Ascending aorta (tissue), 2 donors: ENCODE measurements around the gene COMMD1. TPM values are rescaled to one million over a fixed set of nuclear protein-coding genes. Genes with fewer than 3 reads are reported as not detected.

ENCODE experiments used
- DNase-seq, 2 donors: peaks; one replicate each; pipeline ENCODE4 v3.0.0-alpha.2; 2019; ENCODE audit warnings: low spot score in 2 of 2
- H3K27ac ChIP-seq, 2 donors: fragments of 200-600 bp; sonication (generic); one replicate each; pipeline ENCODE4 v1.5.1; 2016 to 2017; ENCODE audit warnings: mild to moderate bottlenecking in 1 of 2
- H3K27me3 ChIP-seq: fragments of 200-600 bp; sonication (generic); one replicate; pipeline ENCODE4 v1.5.1; 2017
- H3K36me3 ChIP-seq, 2 donors: fragments of 200-600 bp; sonication (generic); one replicate each; pipeline ENCODE4 v1.5.1; 2016
- H3K4me1 ChIP-seq, 2 donors: fragments of 200-600 bp; sonication (generic); one replicate each; pipeline ENCODE4 v1.5.1; 2016 to 2017; ENCODE audit warnings: mild to moderate bottlenecking in 1 of 2
- H3K4me3 ChIP-seq, 2 donors: fragments of 200-600 bp; sonication (generic); one replicate each; pipeline ENCODE4 v1.5.1; 2016 to 2017; ENCODE audit warnings: mild to moderate bottlenecking in 1 of 2
- H3K9me3 ChIP-seq, 2 donors: fragments of 200-600 bp; sonication (generic); one replicate each; pipeline ENCODE4 v1.5.1; 2016
- intact Hi-C: fragments of 100-400 bp; cut with DNase I; formaldehyde crosslinking; loops from one replicate; pipeline ENCODE4 v1.15.1; 2023
- total RNA-seq: library from RNA; depleted of rRNA; stranded (reverse); fragments of >200 nt; gene quantifications from one replicate; pipeline ENCODE4 v1.1.0, GENCODE V29; 2016
- TF ChIP-seq, protein P1 (sequence below), 3 experiments: fragments of 200-600 bp in 2 of 3; fragments of 450-650 bp in 1 of 3; sonication (generic) in 2 of 3; IDR thresholded peaks; one replicate each; pipeline ENCODE4 v1.5.1; 2016 to 2019; ENCODE audit warnings: antibody characterized with exemption in 3 of 3, mild to moderate bottlenecking in 1 of 3, moderate library complexity in 1 of 3

COMMD1 gene
- total RNA-seq, 1 donor from 2014 or later: 31.8 TPM

DNA sequence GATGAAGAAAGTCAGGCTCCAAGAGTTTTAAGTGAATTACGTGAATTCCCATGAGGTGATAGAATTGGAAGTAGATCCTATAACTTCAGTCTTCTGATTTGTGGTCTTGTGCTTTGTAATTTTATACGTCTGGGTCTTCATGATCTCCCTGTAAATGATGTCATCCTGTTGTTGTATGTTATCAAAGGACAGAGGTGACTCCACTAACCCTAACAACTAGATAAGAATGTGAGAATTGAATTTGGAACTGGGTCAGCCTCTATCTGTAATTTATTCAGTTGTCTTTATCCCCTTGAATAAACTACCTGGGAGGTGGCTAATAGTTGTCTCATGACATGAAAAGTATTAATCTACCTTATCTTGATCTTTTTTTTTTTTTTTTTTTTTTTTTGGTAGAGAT lies 204.1 kb downstream of the COMMD1 start:
- Histone ChIP-seq H3K9me3 (no peaks in the 10 kb centered on the region), H3K27ac (no peak overlapping the region), H3K36me3 (no peaks in the 10 kb centered on the region), H3K4me3 (no peak overlapping the region), H3K27me3 (no peaks in the 10 kb centered on the region), H3K4me1 (no peaks in the 10 kb centered on the region)
- DNase-seq: no peak
- TF ChIP-seq, protein P1, sequence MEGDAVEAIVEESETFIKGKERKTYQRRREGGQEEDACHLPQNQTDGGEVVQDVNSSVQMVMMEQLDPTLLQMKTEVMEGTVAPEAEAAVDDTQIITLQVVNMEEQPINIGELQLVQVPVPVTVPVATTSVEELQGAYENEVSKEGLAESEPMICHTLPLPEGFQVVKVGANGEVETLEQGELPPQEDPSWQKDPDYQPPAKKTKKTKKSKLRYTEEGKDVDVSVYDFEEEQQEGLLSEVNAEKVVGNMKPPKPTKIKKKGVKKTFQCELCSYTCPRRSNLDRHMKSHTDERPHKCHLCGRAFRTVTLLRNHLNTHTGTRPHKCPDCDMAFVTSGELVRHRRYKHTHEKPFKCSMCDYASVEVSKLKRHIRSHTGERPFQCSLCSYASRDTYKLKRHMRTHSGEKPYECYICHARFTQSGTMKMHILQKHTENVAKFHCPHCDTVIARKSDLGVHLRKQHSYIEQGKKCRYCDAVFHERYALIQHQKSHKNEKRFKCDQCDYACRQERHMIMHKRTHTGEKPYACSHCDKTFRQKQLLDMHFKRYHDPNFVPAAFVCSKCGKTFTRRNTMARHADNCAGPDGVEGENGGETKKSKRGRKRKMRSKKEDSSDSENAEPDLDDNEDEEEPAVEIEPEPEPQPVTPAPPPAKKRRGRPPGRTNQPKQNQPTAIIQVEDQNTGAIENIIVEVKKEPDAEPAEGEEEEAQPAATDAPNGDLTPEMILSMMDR (IDR thresholded peaks at IDR 0.05): no peak
- intact Hi-C loops: no loop called here

DNA sequence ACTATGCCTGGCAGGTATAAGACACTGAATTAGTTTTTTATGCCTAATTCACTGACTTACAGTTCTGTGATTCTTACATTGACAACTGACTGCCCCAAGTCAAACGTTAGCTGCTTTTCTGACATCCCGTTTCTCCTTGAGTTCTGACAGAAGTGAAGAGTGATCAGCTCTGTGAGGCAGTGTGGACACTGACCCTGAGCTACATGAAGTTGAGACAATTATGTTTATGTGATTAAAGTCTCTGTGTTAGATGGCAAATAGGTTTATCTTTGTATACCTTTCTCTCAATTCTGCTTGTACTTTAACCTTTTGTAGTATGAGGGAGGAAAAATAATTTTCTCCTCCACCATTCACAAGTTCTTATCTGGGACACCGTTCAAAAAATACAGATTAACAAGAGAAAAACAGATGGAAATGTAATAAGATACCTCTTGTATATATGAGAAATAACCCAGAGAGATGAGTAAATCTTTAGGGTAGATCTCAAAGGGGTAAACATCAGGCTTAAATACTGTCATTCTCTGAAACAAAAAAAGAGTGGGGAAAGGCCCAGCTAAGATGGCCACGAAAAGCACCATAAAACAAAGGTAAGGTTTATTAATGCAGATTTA lies 205.0 kb downstream of the COMMD1 start:
- H3K9me3 ChIP-seq: no peaks in the 10 kb centered on the region
- TF ChIP-seq, protein P1 (IDR thresholded peaks at IDR 0.05): no peak
- intact Hi-C loops: no loop called here
- H3K27me3 ChIP-seq: no peaks in the 10 kb centered on the region
- no peak overlapping the region for H3K27ac ChIP-seq
- no peak overlapping the region for H3K4me3 ChIP-seq
- DNase-seq: no peak
- H3K4me1 ChIP-seq: no peaks in the 10 kb centered on the region
- H3K36me3 ChIP-seq: no peaks in the 10 kb centered on the region

DNA sequence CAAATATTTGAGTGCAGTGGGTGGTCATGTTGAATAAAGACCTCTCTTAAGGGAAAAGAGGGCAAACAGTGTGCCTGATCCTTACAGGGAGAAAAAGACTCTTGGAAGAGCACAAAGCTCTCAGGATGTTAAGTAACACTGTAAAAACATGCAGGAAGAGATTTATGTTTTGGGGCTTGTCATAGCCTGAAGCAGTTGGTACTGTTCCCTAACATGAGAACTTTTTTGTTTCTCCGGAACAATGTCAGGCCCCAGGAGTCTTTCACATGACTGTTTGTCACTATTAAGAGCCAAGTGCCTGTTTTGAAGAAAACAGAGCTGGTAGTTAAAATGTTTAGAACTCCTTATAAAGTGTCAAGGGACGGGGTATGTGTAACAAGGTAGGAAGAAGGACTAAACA lies 206.7 kb downstream of the COMMD1 start:
- Histone ChIP-seq H3K27ac (peak overlapping the region; percentile 39 to 44), H3K4me1 (no peaks in the 10 kb centered on the region), H3K4me3 (no peak overlapping the region), H3K9me3 (no peaks in the 10 kb centered on the region), H3K36me3 (no peaks in the 10 kb centered on the region), H3K27me3 (no peaks in the 10 kb centered on the region)
- intact Hi-C loops: no loop called here
- no peak for DNase-seq
- TF ChIP-seq, protein P1 (IDR thresholded peaks at IDR 0.05): no peak

DNA sequence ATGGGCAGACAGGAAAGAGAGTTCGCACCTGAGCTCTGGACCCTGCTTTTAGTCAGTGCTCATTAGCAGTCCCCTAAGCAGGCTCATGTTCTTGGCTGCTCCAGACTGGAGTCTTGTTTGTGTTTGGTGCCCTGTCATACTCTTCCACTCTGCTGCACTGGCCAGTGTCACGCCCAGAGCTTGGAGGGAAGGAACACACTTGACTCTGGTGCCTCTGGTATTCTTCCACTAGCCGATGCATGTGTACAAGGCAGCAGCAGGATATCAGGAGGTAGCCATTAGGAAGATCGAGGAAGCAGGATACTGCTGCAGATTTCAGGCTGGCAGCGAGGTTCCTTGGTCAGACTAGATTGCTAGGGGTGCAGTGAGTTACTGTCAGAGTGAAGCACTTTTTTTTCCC lies 209.1 kb downstream of the COMMD1 start:
- no peaks in the 10 kb centered on the region for H3K27me3 ChIP-seq
- TF ChIP-seq, protein P1 (IDR thresholded peaks at IDR 0.05): no peak
- DNase-seq: no peak
- H3K36me3 ChIP-seq: no peaks in the 10 kb centered on the region
- no peak overlapping the region for H3K4me3 ChIP-seq
- intact Hi-C loops: no loop called here
- no peak overlapping the region for H3K27ac ChIP-seq
- no peaks in the 10 kb centered on the region for H3K9me3 ChIP-seq
- H3K4me1 ChIP-seq: no peaks in the 10 kb centered on the region

DNA sequence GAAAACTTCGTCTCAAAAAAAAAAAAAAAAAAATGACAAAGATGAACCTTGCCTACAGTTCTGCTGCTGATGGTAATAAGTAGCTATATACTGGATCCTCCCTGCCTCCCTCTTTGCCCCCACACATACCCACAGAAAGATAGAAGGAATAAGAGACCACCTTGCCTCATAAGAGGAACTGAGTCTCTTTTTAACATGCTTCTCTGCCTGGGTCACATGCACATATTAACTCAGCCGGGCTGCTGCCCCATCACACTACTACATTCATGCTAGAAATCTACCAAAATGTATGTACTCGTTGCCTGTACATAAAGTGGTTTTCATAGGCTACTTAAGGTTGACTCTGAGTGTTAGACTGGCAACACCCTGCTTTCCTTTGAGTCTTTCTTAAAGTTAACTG lies 211.5 kb downstream of the COMMD1 start:
- TF ChIP-seq, protein P1 (IDR thresholded peaks at IDR 0.05): no peak
- H3K27me3 ChIP-seq: no peaks in the 10 kb centered on the region
- intact Hi-C loops: no loop called here
- no peak overlapping the region for H3K4me3 ChIP-seq
- H3K4me1 ChIP-seq: no peaks in the 10 kb centered on the region
- H3K9me3 ChIP-seq: no peaks in the 10 kb centered on the region
- DNase-seq: no peak
- no peaks in the 10 kb centered on the region for H3K36me3 ChIP-seq
- H3K27ac ChIP-seq: no peak overlapping the region

DNA sequence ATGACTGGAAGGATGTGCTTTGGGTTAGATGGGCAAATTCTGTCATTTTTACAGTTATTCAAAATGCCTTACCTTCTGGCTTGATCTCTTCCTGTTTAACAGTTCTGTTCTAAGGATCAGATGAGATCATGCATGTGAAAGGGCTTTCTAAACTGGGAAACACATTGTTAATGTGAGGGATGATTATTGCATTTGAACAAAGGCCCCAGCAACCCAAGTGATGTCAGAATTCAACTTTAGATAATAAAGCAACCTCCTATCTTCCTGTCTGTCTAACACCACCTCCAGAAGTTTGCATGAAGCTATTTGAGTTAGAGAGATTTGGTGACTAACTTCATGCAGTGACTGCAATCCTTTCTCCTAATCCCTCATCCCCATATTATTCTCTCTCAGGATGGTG lies 212.7 kb downstream of the COMMD1 start:
- no peaks in the 10 kb centered on the region for H3K9me3 ChIP-seq
- TF ChIP-seq, protein P1 (IDR thresholded peaks at IDR 0.05): no peak
- intact Hi-C loops: no loop called here

More for the DNA sequence above, 212.7 kb downstream of the COMMD1 start:
- H3K4me3 ChIP-seq: no peak overlapping the region
- no peaks in the 10 kb centered on the region for H3K36me3 ChIP-seq
- H3K27me3 ChIP-seq: no peaks in the 10 kb centered on the region
- peaks cover 0 to 3% of the 10 kb centered on the region in 2 donors for H3K4me1 ChIP-seq
- H3K27ac ChIP-seq: no peak overlapping the region
- DNase-seq: no peak
